ENCODE measurements around the gene TRIM63. TPM values are rescaled to one million over a fixed set of nuclear protein-coding genes. Genes with fewer than 3 reads are reported as not detected.

Gene TRIM63
- total and polyA plus RNA-seq, 2 of the 13 experiments (the other 11 are each of a cell fraction or from before 2014, with no cell fraction given), result not detected

- TF ChIP-seq AHDC1 (CRISPR knock-in tag; IDR thresholded peaks at IDR 0.05; ENCODE audit: borderline replicate concordance) (no peak), MXD3 (CRISPR knock-in tag; IDR thresholded peaks at IDR 0.05) (no peak), NR2F6 (IDR thresholded peaks at IDR 0.05) (no peak), NR2F6 (CRISPR knock-in tag; IDR thresholded peaks at IDR 0.05) (no peak), FOXP1 (IDR thresholded peaks at IDR 0.05) (no peak), FOXP1 (CRISPR knock-in tag; IDR thresholded peaks at IDR 0.05) (no peak), ZNF800 (CRISPR knock-in tag; IDR thresholded peaks at IDR 0.05) (peak; percentile 23; the same call in 1 of the 2 replicates), MTF1 (CRISPR knock-in tag; IDR thresholded peaks at IDR 0.05) (peak; percentile 82; the same call in 1 of the 2 replicates), POGK (CRISPR knock-in tag; conservative IDR thresholded peaks at IDR 0.05) (0 out of 2 replicates have a peak, but pooled peaks have one; percentile 39), RBM39 (IDR thresholded peaks at IDR 0.05; ENCODE audit: low read depth, low read length, poor library complexity, severe bottlenecking) (no peak), NFE2L1 (CRISPR knock-in tag; IDR thresholded peaks at IDR 0.05; ENCODE audit: borderline replicate concordance) (no peak), ZFAT (CRISPR knock-in tag; conservative IDR thresholded peaks at IDR 0.05) (no peak), IKZF4 (CRISPR knock-in tag; IDR thresholded peaks at IDR 0.05; ENCODE audit: borderline replicate concordance, low read depth, not compliant biosample characterization) (no peak), USF2 (IDR thresholded peaks at IDR 0.05; ENCODE audit: low read depth, low read length) (no peak), USF2 (CRISPR knock-in tag; IDR thresholded peaks at IDR 0.05; ENCODE audit: borderline replicate concordance) (no peak), NCOA5 (CRISPR knock-in tag; IDR thresholded peaks at IDR 0.05) (no peak), SIN3B (IDR thresholded peaks at IDR 0.05; ENCODE audit: low read length) (no peak), ZNF546 (CRISPR knock-in tag; conservative IDR thresholded peaks at IDR 0.05) (no peak), ONECUT2 (CRISPR knock-in tag; IDR thresholded peaks at IDR 0.05) (no peak)
Measured at GRCh38 chr1:26045722-26046245, 21.6 kb downstream of the TRIM63 start, which contains the start of gene SLC30A2 (continued).
